H9 (cell line): ENCODE measurements around the gene DSP. TPM values are rescaled to one million over a fixed set of nuclear protein-coding genes. Genes with fewer than 3 reads are reported as not detected.

Experiments
- DNase-seq: peaks from one replicate; pipeline ENCODE4 v3.0.0-alpha.2; 2017
- H2AFZ ChIP-seq: one replicate; pipeline ENCODE4 v1.6.1; 2013; ENCODE audit warnings: mild to moderate bottlenecking, low read length, control low read depth, moderate library complexity
- H2AK5ac ChIP-seq: 2 replicates; pipeline ENCODE4 v1.6.1; 2013; ENCODE audit warnings: low read length, control low read depth, mixed read lengths; ENCODE audit not compliant: insufficient read length
- H2BK120ac ChIP-seq: one replicate; pipeline ENCODE4 v1.6.1; 2013; ENCODE audit warnings: low read depth, mild to moderate bottlenecking, low read length, control low read depth, inconsistent platforms; ENCODE audit not compliant: poor library complexity, severe bottlenecking
- H2BK12ac ChIP-seq: 2 replicates; pipeline ENCODE4 v1.6.1; 2013; ENCODE audit warnings: low read length, control low read depth, mixed read lengths, low read depth; ENCODE audit not compliant: insufficient read length
- H2BK15ac ChIP-seq: 2 replicates; pipeline ENCODE4 v1.6.1; 2013; ENCODE audit warnings: low read depth, low read length, control low read depth
- H2BK20ac ChIP-seq: one replicate; pipeline ENCODE4 v1.6.1; 2013; ENCODE audit warnings: low read depth, mild to moderate bottlenecking, low read length, control low read depth, inconsistent platforms; ENCODE audit not compliant: poor library complexity, severe bottlenecking
- H2BK5ac ChIP-seq: 2 replicates; pipeline ENCODE4 v1.6.1; 2013; ENCODE audit warnings: low read length, control low read depth, mixed read lengths; ENCODE audit not compliant: insufficient read length
- H3K14ac ChIP-seq: 2 replicates; pipeline ENCODE4 v1.6.1; 2013; ENCODE audit warnings: low read length, control low read depth; ENCODE audit not compliant: insufficient read depth
- H3K18ac ChIP-seq: 2 replicates; pipeline ENCODE4 v1.6.1; 2013; ENCODE audit warnings: low read depth, mild to moderate bottlenecking, mixed read lengths, low read length, control low read depth; ENCODE audit not compliant: insufficient read length
- H3K23ac ChIP-seq: 2 replicates; pipeline ENCODE4 v1.6.1; 2013; ENCODE audit warnings: low read length, control low read depth, mixed read lengths, low read depth; ENCODE audit not compliant: insufficient read length
- H3K23me2 ChIP-seq: 2 replicates; pipeline ENCODE4 v1.6.1; 2013; ENCODE audit warnings: low read depth, mild to moderate bottlenecking, mixed read lengths, low read length, control low read depth; ENCODE audit not compliant: insufficient read length, poor library complexity, severe bottlenecking
- H3K27ac ChIP-seq: 2 replicates; pipeline ENCODE4 v1.5.1; 2013; ENCODE audit warnings: low read length, control low read depth, mixed read lengths, low read depth; ENCODE audit not compliant: insufficient read length
- H3K27me3 ChIP-seq: 2 replicates; pipeline ENCODE4 v1.6.1; 2013; ENCODE audit warnings: low read length, control low read depth, inconsistent platforms; ENCODE audit not compliant: insufficient read depth
- H3K4ac ChIP-seq: 2 replicates; pipeline ENCODE4 v1.6.1; 2013; ENCODE audit warnings: low read depth, mild to moderate bottlenecking, control low read depth, inconsistent platforms, low read length, moderate library complexity
- H3K4me1 ChIP-seq: 2 replicates; pipeline ENCODE4 v1.6.1; 2013; ENCODE audit warnings: low read length, control low read depth, inconsistent platforms; ENCODE audit not compliant: insufficient read depth
- H3K4me2 ChIP-seq: 2 replicates; pipeline ENCODE4 v1.6.1; 2013; ENCODE audit warnings: low read length, control low read depth, mixed read lengths; ENCODE audit not compliant: insufficient read length, insufficient read depth
- H3K56ac ChIP-seq: 2 replicates; pipeline ENCODE4 v1.6.1; 2013; ENCODE audit warnings: low read depth, mild to moderate bottlenecking, mixed read lengths, low read length, control low read depth; ENCODE audit not compliant: insufficient read length
- H3K79me1 ChIP-seq: 2 replicates; pipeline ENCODE4 v1.6.1; 2013; ENCODE audit warnings: low read depth, mild to moderate bottlenecking, moderate library complexity, low read length, control low read depth, inconsistent platforms; ENCODE audit not compliant: insufficient read depth, poor library complexity, severe bottlenecking
- H3K79me2 ChIP-seq: 2 replicates; pipeline ENCODE4 v1.6.1; 2013; ENCODE audit warnings: low read length, control low read depth, inconsistent platforms; ENCODE audit not compliant: insufficient read depth
- H3K9ac ChIP-seq: 2 replicates; pipeline ENCODE4 v1.6.1; 2013; ENCODE audit warnings: low read length, control low read depth, mixed read lengths; ENCODE audit not compliant: insufficient read length; ENCODE audit errors: extremely low read depth
- H3K9me3 ChIP-seq: one replicate; pipeline ENCODE4 v1.6.1; 2013; ENCODE audit warnings: low read depth, low read length, inconsistent platforms; ENCODE audit not compliant: control insufficient read depth
- H3T11ph ChIP-seq: one replicate; pipeline ENCODE4 v1.6.1; 2013; ENCODE audit warnings: mild to moderate bottlenecking, low read length, control low read depth, inconsistent platforms
- H4K20me1 ChIP-seq: one replicate; pipeline ENCODE4 v1.6.1; 2013; ENCODE audit not compliant: control insufficient read depth, insufficient read length, insufficient read depth
- H4K5ac ChIP-seq: 2 replicates; pipeline ENCODE4 v1.6.1; 2013; ENCODE audit warnings: low read depth, mild to moderate bottlenecking, mixed read lengths, low read length, control low read depth; ENCODE audit not compliant: insufficient read length
- H4K8ac ChIP-seq: replicated peaks from 2 replicates; pipeline ENCODE4 v1.6.1; 2013; ENCODE audit warnings: low read length, control low read depth, mixed read lengths, low read depth; ENCODE audit not compliant: insufficient read length
- H4K91ac ChIP-seq: 2 replicates; pipeline ENCODE4 v1.6.1; 2013; ENCODE audit warnings: low read depth, mild to moderate bottlenecking, moderate library complexity, mixed read lengths, low read length, control low read depth; ENCODE audit not compliant: insufficient read length
- H3K27ac Mint-ChIP-seq, 3 experiments: 2 replicates in 2 of 3; 3 replicates in 1 of 3; pipeline ENCODE4 v1.8.0; 2020 to 2021; ENCODE audit warnings: mixed read lengths in 3 of 3, mild to moderate bottlenecking in 1 of 3, moderate library complexity in 1 of 3
- H3K27me3 Mint-ChIP-seq: 2 replicates; pipeline ENCODE4 v1.8.0; 2021; ENCODE audit warnings: low read depth, mild to moderate bottlenecking, moderate library complexity, mixed read lengths
- H3K36me3 Mint-ChIP-seq, 3 experiments: 2 replicates in 2 of 3; 3 replicates in 1 of 3; pipeline ENCODE4 v1.8.0; 2020 to 2021; ENCODE audit warnings: low read depth in 3 of 3, mixed read lengths in 3 of 3; ENCODE audit not compliant: insufficient read depth in 1 of 3
- H3K4me1 Mint-ChIP-seq, 2 experiments: 2 replicates each; pipeline ENCODE4 v1.8.0; 2020; ENCODE audit warnings: mixed read lengths in 2 of 2
- H3K4me3 Mint-ChIP-seq, 2 experiments: 2 replicates in 1 of 2; 3 replicates in 1 of 2; pipeline ENCODE4 v1.8.0; 2020 to 2021; ENCODE audit warnings: mild to moderate bottlenecking in 2 of 2, mixed read lengths in 2 of 2, moderate library complexity in 1 of 2
- H3K9me3 Mint-ChIP-seq, 2 experiments: 2 replicates in 1 of 2; 3 replicates in 1 of 2; pipeline ENCODE4 v1.8.0; 2020; ENCODE audit warnings: mild to moderate bottlenecking in 2 of 2, mixed read lengths in 2 of 2, moderate library complexity in 1 of 2
- WGBS: extraction: QIAGEN DNeasy Blood & Tissue Kit; methylation state at CpG from one replicate; pipeline ENCODE4 v1.1.7; 2013; ENCODE audit warnings: missing lambda C conversion rate, low lambda C conversion rate, mixed read lengths; ENCODE audit not compliant: insufficient read length; ENCODE audit errors: extremely low coverage; 5-methylcytosine and 5-hydroxymethylcytosine counted together
- total RNA-seq: library from RNA; stranded (reverse); gene quantifications from 2 replicates; pipeline ENCODE4 v1.2.1, GENCODE V29; 2021
- TF ChIP-seq, protein P1 (sequence below): fragments of 200-600 bp; sonication (generic); conservative IDR thresholded peaks from 3 replicates; pipeline ENCODE4 v1.8.0; 2021; ENCODE audit warnings: antibody characterized with exemption, mild to moderate bottlenecking

DSP gene
- total RNA-seq, 1 experiment from 2014 or later: 48.9 TPM

DNA sequence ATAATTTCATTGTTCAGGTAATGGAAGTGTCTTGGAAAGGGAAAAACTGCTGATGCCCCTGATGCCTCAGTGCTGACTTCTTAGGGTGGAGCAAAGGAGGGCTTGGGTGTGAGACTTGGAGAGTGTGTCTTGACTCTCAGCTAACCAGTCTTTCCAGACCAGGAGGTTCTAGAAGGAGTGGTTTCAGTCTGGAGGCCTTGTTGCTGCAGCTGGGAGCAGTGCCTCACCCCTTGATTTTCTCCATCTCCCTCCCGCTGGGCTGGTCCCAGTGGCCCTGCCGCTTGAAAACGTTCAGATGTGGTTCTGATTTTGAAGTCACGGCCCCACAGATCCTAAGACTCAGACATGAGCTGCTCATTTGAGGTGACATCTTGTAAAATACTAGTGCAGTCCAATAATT lies 5.4 kb downstream of the DSP start:
- no peaks in the 10 kb centered on the region for H4K20me1 ChIP-seq

More for the DNA sequence above, 5.4 kb downstream of the DSP start:
- H3K4me1 ChIP-seq: peaks cover 3% of the 10 kb centered on the region; the same call in 1 of the 2 replicates
- no peaks in the 10 kb centered on the region for H3K9me3 ChIP-seq
- no peak overlapping the region for H3K23ac ChIP-seq
- no peak overlapping the region for H4K5ac ChIP-seq
- H3K18ac ChIP-seq: no peak overlapping the region
- H3K27me3 Mint-ChIP-seq: peaks cover 6% of the 10 kb centered on the region
- TF ChIP-seq, protein P1, sequence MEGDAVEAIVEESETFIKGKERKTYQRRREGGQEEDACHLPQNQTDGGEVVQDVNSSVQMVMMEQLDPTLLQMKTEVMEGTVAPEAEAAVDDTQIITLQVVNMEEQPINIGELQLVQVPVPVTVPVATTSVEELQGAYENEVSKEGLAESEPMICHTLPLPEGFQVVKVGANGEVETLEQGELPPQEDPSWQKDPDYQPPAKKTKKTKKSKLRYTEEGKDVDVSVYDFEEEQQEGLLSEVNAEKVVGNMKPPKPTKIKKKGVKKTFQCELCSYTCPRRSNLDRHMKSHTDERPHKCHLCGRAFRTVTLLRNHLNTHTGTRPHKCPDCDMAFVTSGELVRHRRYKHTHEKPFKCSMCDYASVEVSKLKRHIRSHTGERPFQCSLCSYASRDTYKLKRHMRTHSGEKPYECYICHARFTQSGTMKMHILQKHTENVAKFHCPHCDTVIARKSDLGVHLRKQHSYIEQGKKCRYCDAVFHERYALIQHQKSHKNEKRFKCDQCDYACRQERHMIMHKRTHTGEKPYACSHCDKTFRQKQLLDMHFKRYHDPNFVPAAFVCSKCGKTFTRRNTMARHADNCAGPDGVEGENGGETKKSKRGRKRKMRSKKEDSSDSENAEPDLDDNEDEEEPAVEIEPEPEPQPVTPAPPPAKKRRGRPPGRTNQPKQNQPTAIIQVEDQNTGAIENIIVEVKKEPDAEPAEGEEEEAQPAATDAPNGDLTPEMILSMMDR: no peak
- H3K23me2 ChIP-seq: peaks cover 8% of the 10 kb centered on the region
- H2AFZ ChIP-seq: no peak overlapping the region
- H3K4me1 Mint-ChIP-seq: peaks cover 45 to 52% of the 10 kb centered on the region in 2 experiments
- no peak overlapping the region for H2BK20ac ChIP-seq
- no peak overlapping the region for H3K4ac ChIP-seq
- no peaks in the 10 kb centered on the region for H3K9me3 Mint-ChIP-seq
- no CpG with 5 or more reads among the region's 4 CpGs for WGBS
- H3K14ac ChIP-seq: no peak overlapping the region
- no peak overlapping the region for H3K27ac Mint-ChIP-seq
- H3K79me2 ChIP-seq: no peaks in the 10 kb centered on the region
- H2BK120ac ChIP-seq: no peak overlapping the region
- H3T11ph ChIP-seq: no peak overlapping the region
- H3K27ac ChIP-seq: no peak overlapping the region
- H3K79me1 ChIP-seq: no peaks in the 10 kb centered on the region
- no peak overlapping the region for H2BK12ac ChIP-seq
- no peaks in the 10 kb centered on the region for H3K27me3 ChIP-seq
- H4K8ac ChIP-seq: no peak overlapping the region
- H3K56ac ChIP-seq: no peak overlapping the region
- no peak overlapping the region for H2BK15ac ChIP-seq
- H3K4me2 ChIP-seq: no peak overlapping the region
- peaks cover 0 to 8% (median 4%) of the 10 kb centered on the region in 3 experiments; a peak in 3 of 7 replicates for H3K36me3 Mint-ChIP-seq
- H3K9ac ChIP-seq: no peak overlapping the region
- DNase-seq: no peak
- H4K91ac ChIP-seq: no peak overlapping the region
- no peak overlapping the region for H2BK5ac ChIP-seq
- H2AK5ac ChIP-seq: no peak overlapping the region
- no peak overlapping the region for H3K4me3 Mint-ChIP-seq
